ENCODE data around the gene KRTAP9-1.

KRTAP9-1 gene

GRCh38 chr17:41171886-41172285 is 17.8 kb upstream of the KRTAP9-1 start:
- DNase-seq (ENCODE audit: insufficient read length, low spot score): no peak
- no peak for TF ChIP-seq CTCF (IDR thresholded peaks at IDR 0.05; ENCODE audit: insufficient read depth, missing control alignments)
- FAIRE-seq: no peak

DNA sequence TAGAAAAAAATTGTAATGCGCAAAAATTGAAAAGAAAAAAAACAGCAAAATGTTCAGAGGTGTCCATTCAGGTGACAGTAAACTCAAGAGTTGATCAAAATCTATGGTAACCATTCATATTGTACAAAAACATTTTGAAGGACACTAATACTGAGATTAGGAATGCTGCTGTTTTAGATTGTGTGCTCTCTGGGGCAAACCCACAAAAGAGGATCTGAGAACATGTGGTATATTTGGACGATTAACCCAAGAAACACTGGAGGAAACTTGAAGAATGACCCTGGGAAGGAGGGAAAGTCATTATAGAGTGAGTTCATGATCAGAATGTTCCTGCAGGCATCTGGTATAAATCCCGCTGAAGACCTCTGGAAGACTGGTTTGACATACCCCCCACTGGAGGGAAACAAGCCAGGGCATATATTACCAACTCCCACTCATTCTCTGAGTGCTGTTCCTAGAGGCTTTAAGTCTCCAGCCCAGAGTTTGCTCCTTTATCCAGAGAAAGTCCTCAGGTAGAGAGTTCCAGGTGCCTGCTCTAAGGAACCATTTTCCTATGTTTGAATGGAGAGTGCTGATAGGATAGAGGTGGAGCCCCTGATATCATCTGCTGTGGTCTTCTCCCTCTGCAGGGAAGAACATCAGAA is 12.8 kb upstream of the KRTAP9-1 start:
- FAIRE-seq (no peak), DNase-seq (ENCODE audit: insufficient read length, low spot score) (no peak)
- TF ChIP-seq CTCF (IDR thresholded peaks at IDR 0.05; ENCODE audit: insufficient read depth, missing control alignments): no peak

DNA sequence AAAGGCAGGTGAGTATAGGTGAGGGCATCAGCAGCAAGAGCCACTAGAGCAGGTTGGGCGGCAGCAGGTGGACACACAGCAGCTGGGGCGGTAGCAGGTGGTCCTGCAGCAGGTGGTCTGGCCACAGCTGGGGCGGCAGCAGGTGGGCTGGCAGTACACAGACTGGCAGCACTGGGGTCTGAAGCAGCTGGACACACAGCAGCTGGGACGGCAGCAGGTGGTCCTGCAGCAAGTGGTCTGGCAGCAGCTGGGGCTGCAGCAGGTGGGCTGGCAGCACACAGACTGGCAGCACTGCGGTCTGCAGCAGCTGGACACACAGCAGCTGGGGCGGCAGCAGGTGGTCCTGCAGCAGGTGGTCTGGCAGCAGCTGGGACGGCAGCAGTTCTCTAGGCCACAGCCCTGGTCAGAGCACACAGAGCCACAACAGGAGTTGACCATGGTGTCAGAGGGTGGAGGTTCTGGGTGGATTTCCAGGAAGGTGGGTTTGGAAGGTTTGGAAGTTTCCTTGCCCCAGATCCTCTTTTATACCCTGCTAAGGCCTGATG is 11.9 kb upstream of the KRTAP9-1 start, which contains the start of gene KRTAP4-2:
Gene KRTAP4-2 (minus strand): TSS at position 495 of the 545 bp plus-strand sequence. CDS start 57 bp downstream, at position 438.
- no peak for FAIRE-seq
- DNase-seq (ENCODE audit: insufficient read length, low spot score): no peak
- no peak for TF ChIP-seq CTCF (IDR thresholded peaks at IDR 0.05; ENCODE audit: insufficient read depth, missing control alignments)

- DNase-seq (ENCODE audit: insufficient read length, low spot score): no peak
- FAIRE-seq: no peak
- TF ChIP-seq CTCF (IDR thresholded peaks at IDR 0.05; ENCODE audit: insufficient read depth, missing control alignments): no peak
Measured at GRCh38 chr17:41178341-41178740, 11.3 kb upstream of the KRTAP9-1 start.

GRCh38 chr17:41178843-41179616 is 10.7 kb upstream of the KRTAP9-1 start:
- TF ChIP-seq CTCF (IDR thresholded peaks at IDR 0.05; ENCODE audit: insufficient read depth, missing control alignments): no peak
- FAIRE-seq: no peak
- no peak for DNase-seq (ENCODE audit: insufficient read length, low spot score)

DNA sequence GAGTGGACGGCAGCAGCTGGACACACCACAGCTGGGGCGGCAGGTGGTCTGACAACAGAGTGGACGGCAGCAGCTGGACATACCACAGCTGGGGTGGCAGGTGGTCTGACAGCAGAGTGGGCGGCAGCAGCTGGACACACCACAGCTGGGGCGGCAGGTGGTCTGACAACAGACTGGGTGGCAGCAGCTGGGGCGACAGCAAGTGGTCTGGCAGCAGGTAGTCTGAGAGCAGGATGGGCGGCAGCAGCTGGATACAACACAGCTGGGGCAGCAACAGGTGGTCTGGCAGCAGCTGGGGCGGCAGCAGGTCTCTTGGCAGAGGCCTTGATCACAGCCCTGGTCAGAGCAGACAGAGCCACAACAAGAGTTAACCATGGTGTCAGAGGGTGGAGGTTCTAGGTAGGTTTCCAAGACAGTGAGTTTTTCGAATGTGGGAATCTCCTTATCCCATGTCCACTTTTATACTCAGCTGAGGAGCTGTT is 5.2 kb upstream of the KRTAP9-1 start, which contains the start of gene KRTAP4-1:
Gene KRTAP4-1 (minus strand): TSS at position 432 of the 482 bp plus-strand sequence. CDS start 57 bp downstream, at position 375.
- no peak for TF ChIP-seq CTCF (IDR thresholded peaks at IDR 0.05; ENCODE audit: insufficient read depth, missing control alignments)
- DNase-seq (ENCODE audit: insufficient read length, low spot score) (no peak), FAIRE-seq (no peak)
